HEK293 (cell line): ENCODE results near the gene KRTDAP.

Source experiments
- EGR2 ChIP-seq: fragments of 450-650 bp; formaldehyde crosslinking; IDR thresholded peaks from 2 replicates; pipeline ENCODE4 v1.5.1; 2016; ENCODE audit warnings: low read depth, missing biosample characterization, missing genetic modification characterization
- INSM2 ChIP-seq: fragments of 450-650 bp; formaldehyde crosslinking; IDR thresholded peaks from 2 replicates; pipeline ENCODE4 v1.5.1; 2016; ENCODE audit warnings: missing biosample characterization, missing genetic modification characterization
- MZF1 ChIP-seq: fragments of 450-650 bp; formaldehyde crosslinking; IDR thresholded peaks from 2 replicates; pipeline ENCODE4 v1.5.1; 2017; ENCODE audit warnings: missing biosample characterization, missing genetic modification characterization, borderline replicate concordance
- PATZ1 ChIP-seq: fragments of 450-650 bp; formaldehyde crosslinking; IDR thresholded peaks from 2 replicates; pipeline ENCODE4 v1.5.1; 2016; ENCODE audit warnings: missing biosample characterization, missing genetic modification characterization
- PBX3 ChIP-seq: sonication (generic); formaldehyde crosslinking; IDR thresholded peaks from 2 replicates; pipeline ENCODE4 v1.8.1; 2022; ENCODE audit warnings: mild to moderate bottlenecking, moderate library complexity, missing genetic modification reagents
- SALL2 ChIP-seq: fragments of 450-650 bp; formaldehyde crosslinking; IDR thresholded peaks from 2 replicates; pipeline ENCODE4 v1.5.0; 2017; ENCODE audit warnings: missing biosample characterization, mild to moderate bottlenecking, missing genetic modification characterization, borderline replicate concordance
- ZFP3 ChIP-seq: fragments of 450-650 bp; formaldehyde crosslinking; IDR thresholded peaks from 2 replicates; pipeline ENCODE4 v1.5.1; 2016; ENCODE audit warnings: low read depth, missing biosample characterization, missing genetic modification characterization
- ZNF19 ChIP-seq: fragments of 450-650 bp; formaldehyde crosslinking; IDR thresholded peaks from 2 replicates; pipeline ENCODE4; 2016; ENCODE audit warnings: missing biosample characterization, missing genetic modification characterization, low read depth
- ZNF2 ChIP-seq: fragments of 450-650 bp; formaldehyde crosslinking; IDR thresholded peaks from 2 replicates; pipeline ENCODE4 v1.5.1; 2016; ENCODE audit warnings: missing biosample characterization, missing genetic modification characterization
- ZNF223 ChIP-seq: fragments of 450-650 bp; formaldehyde crosslinking; IDR thresholded peaks from 2 replicates; pipeline ENCODE4 v1.5.1; 2016; ENCODE audit warnings: missing biosample characterization, missing genetic modification characterization
- ZNF239 ChIP-seq: fragments of 450-650 bp; formaldehyde crosslinking; IDR thresholded peaks from 2 replicates; pipeline ENCODE4 v1.5.1; 2016; ENCODE audit warnings: missing biosample characterization, missing genetic modification characterization
- ZNF26 ChIP-seq: fragments of 450-650 bp; formaldehyde crosslinking; IDR thresholded peaks from 2 replicates; pipeline ENCODE4 v1.5.1; 2016; ENCODE audit warnings: missing biosample characterization, missing genetic modification characterization
- ZNF341 ChIP-seq: fragments of 450-650 bp; formaldehyde crosslinking; IDR thresholded peaks from 2 replicates; pipeline ENCODE4; 2016; ENCODE audit warnings: low read depth, missing biosample characterization, missing genetic modification characterization
- ZNF350 ChIP-seq: fragments of 450-650 bp; formaldehyde crosslinking; IDR thresholded peaks from 2 replicates; pipeline ENCODE4 v1.5.0; 2017; ENCODE audit warnings: missing biosample characterization, mild to moderate bottlenecking, missing genetic modification characterization
- ZNF518A ChIP-seq: fragments of 450-650 bp; formaldehyde crosslinking; conservative IDR thresholded peaks from 2 replicates; pipeline ENCODE4 v1.5.1; 2016; ENCODE audit warnings: low read depth, missing biosample characterization, missing genetic modification characterization
- ZNF555 ChIP-seq: fragments of 450-650 bp; formaldehyde crosslinking; conservative IDR thresholded peaks from 2 replicates; pipeline ENCODE4 v1.5.1; 2017; ENCODE audit warnings: missing biosample characterization, mild to moderate bottlenecking, missing genetic modification characterization, inconsistent platforms
- ZNF645 ChIP-seq: fragments of 450-650 bp; formaldehyde crosslinking; IDR thresholded peaks from 2 replicates; pipeline ENCODE4; 2016; ENCODE audit warnings: missing biosample characterization, missing genetic modification characterization
- ZNF670 ChIP-seq: fragments of 450-650 bp; formaldehyde crosslinking; IDR thresholded peaks from 2 replicates; pipeline ENCODE4 v1.5.1; 2016; ENCODE audit warnings: missing biosample characterization, missing genetic modification characterization, low read depth
- ZNF768 ChIP-seq: fragments of 450-650 bp; formaldehyde crosslinking; IDR thresholded peaks from 2 replicates; pipeline ENCODE4 v1.5.1; 2018; ENCODE audit warnings: missing biosample characterization, mild to moderate bottlenecking, missing genetic modification characterization
- ZNF776 ChIP-seq: fragments of 450-650 bp; formaldehyde crosslinking; IDR thresholded peaks from 2 replicates; pipeline ENCODE4 v1.5.0; 2017; ENCODE audit warnings: missing biosample characterization, missing genetic modification characterization, borderline replicate concordance
- ZNF843 ChIP-seq: fragments of 450-650 bp; formaldehyde crosslinking; IDR thresholded peaks from 2 replicates; pipeline ENCODE4 v1.5.1; 2016; ENCODE audit warnings: missing biosample characterization, missing genetic modification characterization
- ZSCAN30 ChIP-seq: fragments of 450-650 bp; IDR thresholded peaks from 2 replicates; pipeline ENCODE4 v1.5.1; 2018; ENCODE audit warnings: missing biosample characterization, mild to moderate bottlenecking, missing genetic modification characterization, moderate library complexity

Gene KRTDAP

GRCh38 chr19:35495107-35496064 lies 5.1 kb upstream of the KRTDAP start (continued):
- TF ChIP-seq SALL2 (tag by site-specific recombination) (no peak), PBX3 (CRISPR knock-in tag) (no peak), ZNF670 (no peak), INSM2 (tag by site-specific recombination) (no peak), ZNF26 (tag by site-specific recombination) (no peak), ZNF776 (tag by site-specific recombination) (no peak), ZSCAN30 (no peak; the same call in none of the 2 replicates), ZNF645 (tag by site-specific recombination) (no peak), ZNF239 (tag by site-specific recombination) (no peak), ZNF223 (tag by site-specific recombination) (no peak), PATZ1 (peak; percentile 53; the same call in 1 of the 2 replicates), ZNF843 (tag by site-specific recombination) (no peak; the same call in 1 of the 2 replicates), ZFP3 (tag by site-specific recombination) (no peak), ZNF768 (no peak), MZF1 (tag by site-specific recombination) (no peak), ZNF555 (tag by site-specific recombination) (no peak), ZNF350 (tag by site-specific recombination) (no peak), ZNF19 (tag by site-specific recombination) (no peak), ZNF341 (tag by site-specific recombination) (no peak), ZNF2 (tag by site-specific recombination) (peak; percentile 87; the same call in 1 of the 2 replicates), EGR2 (tag by site-specific recombination) (peak; percentile 95), ZNF518A (tag by site-specific recombination) (no peak)
